A673 (cell line): Measurements from ENCODE around the gene PKD2.

Source experiments
- EZH2 ChIP-seq: fragments of 200-600 bp; sonication (generic); IDR thresholded peaks from 2 replicates; pipeline ENCODE4 v1.6.1; 2017; ENCODE audit warnings: borderline replicate concordance, low read depth, mild to moderate bottlenecking, mixed read lengths, antibody characterized with exemption, low read length; ENCODE audit not compliant: poor library complexity, severe bottlenecking
- TF ChIP-seq, protein P1 (sequence below): fragments of 300-800, 200-600 bp; sonication (generic); conservative IDR thresholded peaks from 2 replicates; pipeline ENCODE4 v1.5.1; 2017; ENCODE audit warnings: low read depth, mild to moderate bottlenecking, antibody characterized with exemption, low read length, moderate library complexity, mixed read lengths

- no peak for TF ChIP-seq EZH2
- TF ChIP-seq, protein P1, sequence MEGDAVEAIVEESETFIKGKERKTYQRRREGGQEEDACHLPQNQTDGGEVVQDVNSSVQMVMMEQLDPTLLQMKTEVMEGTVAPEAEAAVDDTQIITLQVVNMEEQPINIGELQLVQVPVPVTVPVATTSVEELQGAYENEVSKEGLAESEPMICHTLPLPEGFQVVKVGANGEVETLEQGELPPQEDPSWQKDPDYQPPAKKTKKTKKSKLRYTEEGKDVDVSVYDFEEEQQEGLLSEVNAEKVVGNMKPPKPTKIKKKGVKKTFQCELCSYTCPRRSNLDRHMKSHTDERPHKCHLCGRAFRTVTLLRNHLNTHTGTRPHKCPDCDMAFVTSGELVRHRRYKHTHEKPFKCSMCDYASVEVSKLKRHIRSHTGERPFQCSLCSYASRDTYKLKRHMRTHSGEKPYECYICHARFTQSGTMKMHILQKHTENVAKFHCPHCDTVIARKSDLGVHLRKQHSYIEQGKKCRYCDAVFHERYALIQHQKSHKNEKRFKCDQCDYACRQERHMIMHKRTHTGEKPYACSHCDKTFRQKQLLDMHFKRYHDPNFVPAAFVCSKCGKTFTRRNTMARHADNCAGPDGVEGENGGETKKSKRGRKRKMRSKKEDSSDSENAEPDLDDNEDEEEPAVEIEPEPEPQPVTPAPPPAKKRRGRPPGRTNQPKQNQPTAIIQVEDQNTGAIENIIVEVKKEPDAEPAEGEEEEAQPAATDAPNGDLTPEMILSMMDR, result no peak
Measured at GRCh38 chr4:87982036-87982435, 25.4 kb upstream of the PKD2 start.
